ENCODE data around the gene NEU2.

NEU2 gene

GRCh38 chr2:233079953-233080835 is 47.7 kb downstream of the NEU2 start:
- no peak for DNase-seq (ENCODE audit: low spot score)

- no peak for DNase-seq (ENCODE audit: low spot score)
Observed at GRCh38 chr2:233080836-233081229, 48.4 kb downstream of the NEU2 start.

GRCh38 chr2:233081232-233081730 is 48.8 kb downstream of the NEU2 start:
- DNase-seq (ENCODE audit: low spot score) = no peak

- no peak for DNase-seq (ENCODE audit: low spot score)
Observed at GRCh38 chr2:233081731-233082221, 49.3 kb downstream of the NEU2 start.

- DNase-seq (ENCODE audit: low spot score) = no peak
Observed at GRCh38 chr2:233082222-233082930, 49.9 kb downstream of the NEU2 start.

- DNase-seq (ENCODE audit: low spot score) = no peak
Observed at GRCh38 chr2:233082931-233083755, 50.7 kb downstream of the NEU2 start.

GRCh38 chr2:233083782-233084181 is 51.3 kb downstream of the NEU2 start:
- no peak for DNase-seq (ENCODE audit: low spot score)

GRCh38 chr2:233084488-233084887 is 52.0 kb downstream of the NEU2 start:
- no peak for DNase-seq (ENCODE audit: low spot score)

All from D341Med (cell line).